ENCODE measurements around the gene FHDC1.
A peak's percentile ranks its signal among the peaks of the same experiment; 100 is the strongest.

FHDC1 gene

GRCh38 chr4:152936446-152937335 lies 568 bp downstream of the FHDC1 start:
- DNase-seq (ENCODE audit: low spot score) = peak; percentile 26

- DNase-seq (ENCODE audit: low spot score) = peak; percentile 40
Measured at GRCh38 chr4:152937336-152938236, 1.5 kb downstream of the FHDC1 start.

DNA sequence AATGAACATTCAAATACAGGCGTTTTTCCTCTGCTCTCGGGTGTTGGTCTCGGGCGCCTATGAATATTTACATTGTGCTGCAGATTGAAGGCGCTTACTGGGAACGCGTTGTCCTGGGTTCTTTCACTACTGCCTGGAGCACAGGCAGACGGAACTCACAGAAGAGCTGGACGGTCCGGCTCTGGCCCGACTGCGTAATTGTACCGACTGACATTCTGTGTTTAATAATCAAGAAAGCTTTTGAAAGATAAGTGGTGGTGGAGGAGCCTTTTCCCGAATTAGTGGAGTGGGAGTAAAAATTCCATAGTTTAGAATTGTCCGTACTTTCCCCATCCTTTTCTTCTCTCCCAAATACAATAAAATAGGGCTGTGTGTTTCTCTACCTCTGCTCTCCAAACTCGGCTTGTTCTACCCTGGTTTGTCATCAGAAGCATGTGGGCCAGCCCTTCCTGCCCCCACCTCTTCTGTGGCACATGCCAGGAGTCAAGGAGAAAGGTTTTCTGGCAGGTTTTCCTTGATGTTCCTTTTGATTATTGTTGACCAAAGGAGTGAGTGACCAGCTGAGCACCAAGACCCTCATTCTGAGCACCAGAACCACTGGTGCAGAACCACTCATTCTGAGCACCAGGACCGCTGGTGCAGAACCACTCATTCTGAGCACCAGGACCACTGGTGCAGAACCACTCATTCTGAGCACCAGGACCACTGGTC lies 2.3 kb downstream of the FHDC1 start:
- DNase-seq (ENCODE audit: low spot score) = peak; percentile 36

GRCh38 chr4:152939621-152940020 lies 3.5 kb downstream of the FHDC1 start:
- no peak for DNase-seq (ENCODE audit: low spot score)

DNA sequence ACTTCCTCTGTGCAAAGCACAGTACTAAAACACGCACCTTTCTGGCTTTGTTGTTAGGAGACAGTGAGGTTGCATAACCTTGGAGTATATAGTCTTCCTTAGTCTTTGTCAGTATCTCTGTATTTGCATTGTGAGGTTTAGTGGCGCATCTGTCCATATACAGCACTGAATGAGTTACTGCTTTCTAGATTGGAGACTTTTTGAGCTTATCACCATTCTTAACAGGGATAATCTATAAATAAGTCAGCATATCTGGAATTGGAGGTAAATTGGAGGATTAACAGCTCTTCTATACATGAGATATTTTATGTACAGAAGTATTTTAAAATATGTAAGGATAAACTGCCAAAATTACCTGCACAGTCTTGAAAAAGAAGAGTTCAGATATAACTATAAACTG lies 4.3 kb downstream of the FHDC1 start:
- no peak for DNase-seq (ENCODE audit: low spot score)

DNA sequence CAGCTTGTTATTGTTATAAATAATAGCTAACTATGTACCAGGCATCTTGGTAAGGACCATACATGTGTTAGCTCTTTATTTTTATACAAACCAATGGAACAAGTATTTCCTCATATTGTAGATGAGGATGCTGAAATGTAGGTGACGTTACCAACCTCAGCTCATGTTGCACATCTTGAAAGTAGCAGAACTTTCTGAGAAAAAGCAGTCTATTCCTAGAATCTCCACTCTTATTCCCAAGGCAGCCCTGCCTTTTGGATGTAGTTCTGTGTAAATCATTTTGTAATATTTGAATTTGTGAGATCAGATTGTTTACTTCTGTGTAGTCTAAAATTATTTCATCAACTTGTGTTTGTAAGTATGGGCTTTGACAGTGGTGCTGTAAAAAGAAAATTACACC lies 5.3 kb downstream of the FHDC1 start:
- DNase-seq (ENCODE audit: low spot score) = no peak

GRCh38 chr4:152942346-152942745 lies 6.2 kb downstream of the FHDC1 start:
- DNase-seq (ENCODE audit: low spot score) = no peak

DNA sequence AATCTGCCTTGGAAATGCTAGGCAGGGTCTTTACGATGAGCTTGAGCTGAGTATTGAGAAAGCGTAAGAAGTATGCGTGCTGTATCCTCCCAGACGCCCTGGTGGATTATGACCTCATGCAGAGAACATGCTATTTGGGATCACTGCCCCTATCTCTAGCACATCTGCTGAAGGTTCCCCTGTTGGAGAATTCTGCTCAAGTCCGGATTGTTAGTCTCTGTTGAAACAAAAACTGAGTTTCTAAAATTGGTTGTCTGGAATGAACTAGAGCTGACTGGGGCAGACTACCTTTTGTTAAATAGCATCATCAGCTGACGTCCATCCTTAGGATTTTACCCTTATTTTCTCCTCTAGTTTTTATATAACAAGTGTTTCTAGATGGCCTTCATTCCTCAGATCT lies 7.5 kb downstream of the FHDC1 start:
- no peak for DNase-seq (ENCODE audit: low spot score)

- DNase-seq (ENCODE audit: low spot score) = no peak
Measured at GRCh38 chr4:152944666-152945320, 8.7 kb downstream of the FHDC1 start.

DNA sequence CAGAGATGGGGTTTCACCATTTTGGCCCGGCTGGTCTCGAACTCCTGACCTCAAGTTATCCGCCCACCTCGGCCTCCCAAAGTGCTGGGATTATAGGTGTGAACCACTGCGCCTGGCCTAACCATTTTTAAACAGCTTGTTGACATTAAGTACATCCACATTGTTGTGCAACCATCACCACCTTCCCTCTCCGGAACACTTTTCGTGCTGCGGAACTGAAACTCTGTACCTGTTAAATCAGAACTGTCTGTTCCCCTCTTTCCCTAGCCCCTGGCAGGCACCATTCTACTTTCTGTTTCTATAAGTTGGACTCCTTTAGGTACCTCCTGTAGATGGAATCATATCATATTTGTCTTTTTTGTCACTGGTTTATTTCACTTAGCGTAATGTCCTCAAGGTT lies 9.5 kb downstream of the FHDC1 start:
- DNase-seq (ENCODE audit: low spot score) = no peak

- DNase-seq (ENCODE audit: low spot score) = no peak
Measured at GRCh38 chr4:152946446-152946845, 10.3 kb downstream of the FHDC1 start.

DNA sequence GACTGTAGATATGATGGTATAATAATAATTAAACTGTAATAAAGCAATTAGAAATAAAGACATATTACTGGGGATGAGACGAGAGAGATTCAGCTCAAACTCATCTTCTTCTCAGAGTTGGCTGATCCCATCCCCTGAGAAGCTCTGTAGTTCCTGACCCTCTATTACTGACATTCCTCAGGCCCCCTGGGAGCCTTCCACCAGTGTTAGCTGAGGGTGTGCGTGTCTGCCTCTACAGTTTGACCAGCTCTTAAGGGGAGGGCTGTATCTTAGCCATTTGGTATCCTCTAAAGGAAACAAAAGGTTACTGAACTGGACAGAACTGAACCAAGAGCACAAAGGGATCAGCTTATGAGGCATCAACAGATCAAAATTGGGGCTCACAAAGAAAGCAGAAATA lies 11.2 kb downstream of the FHDC1 start:
- no peak for DNase-seq (ENCODE audit: low spot score)

- DNase-seq (ENCODE audit: low spot score) = no peak
Measured at GRCh38 chr4:152949930-152950329, 13.8 kb downstream of the FHDC1 start.

GRCh38 chr4:152950402-152951274 lies 14.5 kb downstream of the FHDC1 start:
- no peak for DNase-seq (ENCODE audit: low spot score)

- no peak for DNase-seq (ENCODE audit: low spot score)
Measured at GRCh38 chr4:152951348-152951747, 15.2 kb downstream of the FHDC1 start.

- DNase-seq (ENCODE audit: low spot score) = no peak
Measured at GRCh38 chr4:152953514-152953913, 17.4 kb downstream of the FHDC1 start.

DNA sequence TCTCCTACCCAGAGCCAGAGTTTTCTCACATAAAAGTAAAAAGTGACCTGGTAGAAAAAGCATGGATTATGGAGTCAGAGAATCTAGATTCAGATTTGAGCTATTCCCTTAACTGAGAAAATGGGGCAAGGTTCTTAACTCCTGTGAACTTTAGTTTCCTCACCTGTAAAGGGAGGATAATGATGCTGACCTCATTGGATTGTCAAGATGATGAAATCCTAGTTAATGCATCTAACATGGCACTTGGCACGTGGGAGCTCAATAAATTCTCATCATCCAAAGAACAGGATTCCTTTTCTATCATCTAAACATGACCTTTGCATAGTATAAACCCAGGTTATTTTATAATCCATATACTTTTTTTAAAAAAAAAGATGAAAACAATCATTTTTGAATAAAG lies 18.6 kb downstream of the FHDC1 start:
- DNase-seq (ENCODE audit: low spot score) = no peak

DNA sequence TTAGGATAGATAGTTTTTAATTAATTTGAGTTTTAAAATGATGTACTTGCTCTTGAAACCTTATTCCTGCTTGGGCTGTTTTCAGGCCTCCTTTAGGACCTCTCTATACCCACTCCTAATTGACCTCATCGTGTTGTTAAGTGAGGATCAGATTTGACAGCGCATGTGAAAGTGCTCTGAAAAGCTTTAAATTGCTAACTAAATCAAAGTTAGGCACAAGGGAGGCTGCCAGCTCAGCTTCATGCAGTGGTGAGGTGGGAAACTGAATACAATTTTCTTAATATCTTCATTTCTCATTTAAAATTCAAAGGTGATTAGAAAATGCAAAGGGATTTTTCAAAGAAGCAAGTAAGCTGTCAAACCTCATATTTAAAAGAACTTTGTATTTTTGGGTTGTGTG lies 20.0 kb downstream of the FHDC1 start:
- no peak for DNase-seq (ENCODE audit: low spot score)

DNA sequence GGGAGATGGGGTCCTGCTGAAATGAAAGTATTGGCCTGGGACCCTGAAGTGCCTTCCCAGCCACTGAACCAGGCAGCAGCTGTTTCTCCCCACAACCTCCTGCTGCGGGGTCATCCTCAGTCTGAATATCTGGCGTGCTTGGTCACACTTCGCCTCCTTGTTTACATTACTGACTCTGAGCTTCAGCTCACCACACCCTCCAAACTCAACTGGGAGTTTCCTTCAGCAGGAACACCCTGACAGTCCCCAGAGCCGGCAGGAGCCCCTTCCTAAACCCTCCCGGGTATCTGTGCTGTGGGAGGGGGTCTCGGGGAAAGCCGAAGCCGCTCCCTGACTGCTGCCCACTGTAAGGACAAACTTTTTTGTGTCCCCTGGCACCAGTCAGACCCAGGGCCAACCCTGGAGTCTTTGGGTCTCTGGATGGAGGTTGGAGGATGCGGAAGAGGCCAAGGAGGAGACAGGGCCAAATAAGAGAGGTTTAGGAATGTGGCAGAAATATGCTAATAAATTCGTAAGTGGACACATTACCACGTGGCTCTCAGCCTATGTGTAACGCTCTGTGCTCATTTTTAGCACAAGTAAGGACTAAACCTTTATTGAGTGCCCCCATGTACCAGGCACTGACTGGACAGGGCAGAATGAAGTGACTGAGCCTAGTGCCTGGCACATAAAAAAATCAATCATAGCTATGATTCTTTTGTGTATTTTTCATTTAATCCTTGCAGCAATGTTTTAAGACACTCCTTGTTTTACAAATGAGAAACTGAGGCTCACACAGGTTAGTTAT lies 20.7 kb downstream of the FHDC1 start:
- no peak for DNase-seq (ENCODE audit: low spot score)
